ENCODE measurements around the gene S100A9. TPM values are rescaled to one million over a fixed set of nuclear protein-coding genes. Genes with fewer than 3 reads are reported as not detected.
"Not testable (repeated sequence)": the region's sequence is repeated elsewhere in the genome, so short reads cannot be mapped to it uniquely, and the experiment has no call there.

S100A9 gene
- total and polyA plus RNA-seq, 4 donors: 110 to 485 (median 203) TPM

DNA sequence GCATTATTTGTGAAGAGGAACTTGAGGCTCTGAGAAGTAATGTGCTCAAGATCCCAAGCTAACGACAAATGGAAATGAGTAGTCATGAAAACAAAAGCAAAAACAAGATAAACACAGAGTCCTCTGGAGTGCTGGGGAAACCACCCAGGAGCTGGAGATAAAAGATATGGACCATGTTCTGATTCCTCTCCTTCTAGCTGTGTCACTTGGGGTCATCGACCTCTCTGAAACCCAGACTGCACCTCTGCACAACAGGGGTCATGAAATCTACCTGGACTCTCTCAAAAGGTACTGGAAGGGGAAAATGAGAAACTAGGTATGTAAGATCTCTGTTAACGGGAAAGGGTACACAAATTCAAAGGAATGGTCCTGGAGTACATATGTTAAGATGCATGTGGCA is 15.5 kb upstream of the S100A9 start:
- no peak overlapping the region for H3K4me3 ChIP-seq (ENCODE audit: low read length in 2 of 2)
- H3K27ac ChIP-seq (ENCODE audit: low read depth in 1 of 2, low read length in 2 of 2): no peak overlapping the region
- DNase-seq (no peak), ATAC-seq (ENCODE audit: low FRiP score) (no peak)
- peaks cover 0 to 2% of the 10 kb centered on the region in 2 donors for H3K27me3 ChIP-seq (ENCODE audit: control insufficient read depth in 1 of 2, insufficient read depth in 2 of 2, low read length in 1 of 2)
- H3K4me1 ChIP-seq (ENCODE audit: control insufficient read depth in 1 of 2, insufficient read depth in 2 of 2, low read length in 2 of 2): no peaks in the 10 kb centered on the region
- WGBS, 2 donors: 72 to 79% methylated on average over 3 of the region's 3 CpGs
- no peaks in the 10 kb centered on the region for H3K9me3 ChIP-seq (ENCODE audit: control insufficient read depth, low read length)
- intact Hi-C loops (cut with DNase I): no loop called here
- H3K36me3 ChIP-seq (ENCODE audit: control insufficient read depth in 1 of 2, insufficient read depth in 2 of 2, low read length in 1 of 2): no peaks in the 10 kb centered on the region

DNA sequence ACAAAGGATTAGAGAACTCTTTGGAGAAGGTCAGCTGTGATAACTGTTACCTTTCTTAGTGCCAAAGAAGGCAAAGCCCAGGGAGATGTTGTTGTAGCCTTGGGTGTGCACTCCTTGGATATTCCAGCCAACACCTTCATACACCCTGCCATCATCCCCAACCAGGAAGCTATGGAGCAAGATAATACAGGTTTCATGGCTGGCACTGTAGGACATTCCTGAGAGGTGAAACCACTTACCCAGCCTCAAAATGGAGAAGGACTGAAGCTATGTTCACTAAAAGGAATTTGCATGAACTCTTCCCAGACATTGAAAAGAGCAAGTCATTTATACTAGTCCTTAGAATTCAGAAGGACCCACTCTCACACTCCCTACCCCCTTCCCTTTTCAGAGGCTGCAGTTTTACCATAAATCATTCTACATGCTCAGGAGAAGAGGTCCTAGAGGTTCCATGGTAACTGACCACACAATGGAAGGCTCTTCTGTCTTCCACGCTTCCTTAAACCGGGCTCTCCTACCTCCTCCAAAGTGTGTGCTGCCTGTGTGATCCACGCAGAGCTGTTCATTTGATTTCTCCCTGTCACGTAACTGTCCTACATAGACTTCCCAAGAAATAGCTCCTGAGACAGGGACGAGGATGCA is 14.5 kb upstream of the S100A9 start:
- Histone ChIP-seq H3K4me3 (ENCODE audit: low read length in 2 of 2) (no peak overlapping the region), H3K27ac (ENCODE audit: low read depth in 1 of 2, low read length in 2 of 2) (no peak overlapping the region), H3K9me3 (ENCODE audit: control insufficient read depth, low read length) (no peaks in the 10 kb centered on the region), H3K4me1 (ENCODE audit: control insufficient read depth in 1 of 2, insufficient read depth in 2 of 2, low read length in 2 of 2) (no peaks in the 10 kb centered on the region), H3K36me3 (ENCODE audit: control insufficient read depth in 1 of 2, insufficient read depth in 2 of 2, low read length in 1 of 2) (no peaks in the 10 kb centered on the region), H3K27me3 (ENCODE audit: control insufficient read depth in 1 of 2, insufficient read depth in 2 of 2, low read length in 1 of 2) (peaks cover 0 to 2% of the 10 kb centered on the region in 2 donors)
- DNase-seq (no peak), ATAC-seq (ENCODE audit: low FRiP score) (no peak)
- intact Hi-C loops (cut with DNase I): no loop called here
- WGBS, 2 donors: 60 to 66% methylated on average over 5 of the region's 5 CpGs

DNA sequence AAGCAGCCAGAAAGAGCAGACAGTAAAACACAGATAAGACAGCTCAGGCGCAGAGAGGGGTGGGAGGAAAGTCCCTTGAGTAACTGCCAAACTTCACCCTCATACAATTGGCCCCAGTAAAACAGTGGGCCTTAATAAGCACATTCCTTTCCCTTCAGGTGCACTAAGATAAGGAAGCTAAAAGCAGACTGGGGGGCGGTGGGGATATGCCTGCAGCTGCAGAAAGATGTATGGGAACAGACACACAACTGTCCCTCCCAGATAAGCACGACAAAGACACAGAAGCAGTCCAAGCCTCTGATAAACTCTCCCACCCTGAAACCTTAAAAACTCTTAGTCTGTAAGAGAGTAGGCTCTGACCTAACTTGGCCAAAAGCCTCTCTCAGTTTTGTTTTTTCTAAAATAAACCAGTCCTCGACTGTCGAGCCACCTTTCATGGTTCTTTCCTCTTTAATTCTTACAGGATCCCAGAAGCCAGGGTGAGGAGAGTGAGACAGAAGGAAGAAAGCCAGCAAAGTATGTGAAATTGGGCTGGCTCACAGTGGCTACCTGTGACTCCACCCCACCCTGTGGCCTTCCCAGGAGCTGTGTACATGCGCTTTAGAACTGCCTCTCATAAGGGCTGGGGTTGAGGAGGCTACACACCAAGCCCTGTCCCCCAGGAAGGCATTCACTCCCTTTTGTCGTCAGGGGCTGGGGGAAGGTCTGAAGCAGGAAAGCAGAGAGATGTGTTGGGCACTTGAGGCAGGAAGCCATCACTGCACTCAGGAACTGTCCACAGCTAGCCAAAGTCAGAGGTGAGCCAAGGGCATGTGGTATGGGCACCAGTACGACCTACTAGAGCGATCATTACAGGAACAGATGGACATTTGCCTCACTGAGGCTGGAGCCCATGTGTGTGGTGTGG is 13.6 kb upstream of the S100A9 start:
- WGBS, 2 donors: 61 to 63% methylated on average over 9 of the region's 9 CpGs
- no peak overlapping the region for H3K4me3 ChIP-seq (ENCODE audit: low read length in 2 of 2)
- no peaks in the 10 kb centered on the region for H3K36me3 ChIP-seq (ENCODE audit: control insufficient read depth in 1 of 2, insufficient read depth in 2 of 2, low read length in 1 of 2)
- peaks cover 0 to 2% of the 10 kb centered on the region in 2 donors for H3K27me3 ChIP-seq (ENCODE audit: control insufficient read depth in 1 of 2, insufficient read depth in 2 of 2, low read length in 1 of 2)
- ATAC-seq (ENCODE audit: low FRiP score) (peak; percentile 15), DNase-seq (no peak)
- no peak overlapping the region for H3K27ac ChIP-seq (ENCODE audit: low read depth in 1 of 2, low read length in 2 of 2)
- no peaks in the 10 kb centered on the region for H3K4me1 ChIP-seq (ENCODE audit: control insufficient read depth in 1 of 2, insufficient read depth in 2 of 2, low read length in 2 of 2)
- intact Hi-C loops (cut with DNase I): no loop called here
- no peaks in the 10 kb centered on the region for H3K9me3 ChIP-seq (ENCODE audit: control insufficient read depth, low read length)

DNA sequence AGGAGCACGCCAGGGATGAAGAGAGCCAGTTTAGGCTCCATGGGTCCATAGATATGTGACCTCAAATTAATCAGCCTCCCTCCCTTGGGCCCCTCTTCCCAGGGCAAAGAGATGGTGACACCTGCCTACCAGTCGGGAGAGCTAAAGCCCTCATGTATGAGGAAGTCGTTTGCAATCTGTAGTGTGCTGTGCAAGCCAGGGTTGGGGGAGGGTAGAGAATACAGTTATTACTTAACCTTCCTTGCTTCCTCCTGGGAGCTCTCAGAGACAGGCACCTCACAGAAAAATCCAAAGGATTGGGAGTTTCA is 13.0 kb upstream of the S100A9 start:
- Histone ChIP-seq H3K27me3 (ENCODE audit: control insufficient read depth in 1 of 2, insufficient read depth in 2 of 2, low read length in 1 of 2) (peaks cover 0 to 2% of the 10 kb centered on the region in 2 donors), H3K36me3 (ENCODE audit: control insufficient read depth in 1 of 2, insufficient read depth in 2 of 2, low read length in 1 of 2) (no peaks in the 10 kb centered on the region), H3K4me3 (ENCODE audit: low read length in 2 of 2) (no peak overlapping the region), H3K4me1 (ENCODE audit: control insufficient read depth in 1 of 2, insufficient read depth in 2 of 2, low read length in 2 of 2) (no peaks in the 10 kb centered on the region), H3K27ac (ENCODE audit: low read depth in 1 of 2, low read length in 2 of 2) (no peak overlapping the region), H3K9me3 (ENCODE audit: control insufficient read depth, low read length) (no peaks in the 10 kb centered on the region)
- DNase-seq (no peak), ATAC-seq (ENCODE audit: low FRiP score) (peak; percentile 30)
- 57 to 58% methylated on average over 3 of the region's 3 CpGs for WGBS, 2 donors
- intact Hi-C loops (cut with DNase I): no loop called here

DNA sequence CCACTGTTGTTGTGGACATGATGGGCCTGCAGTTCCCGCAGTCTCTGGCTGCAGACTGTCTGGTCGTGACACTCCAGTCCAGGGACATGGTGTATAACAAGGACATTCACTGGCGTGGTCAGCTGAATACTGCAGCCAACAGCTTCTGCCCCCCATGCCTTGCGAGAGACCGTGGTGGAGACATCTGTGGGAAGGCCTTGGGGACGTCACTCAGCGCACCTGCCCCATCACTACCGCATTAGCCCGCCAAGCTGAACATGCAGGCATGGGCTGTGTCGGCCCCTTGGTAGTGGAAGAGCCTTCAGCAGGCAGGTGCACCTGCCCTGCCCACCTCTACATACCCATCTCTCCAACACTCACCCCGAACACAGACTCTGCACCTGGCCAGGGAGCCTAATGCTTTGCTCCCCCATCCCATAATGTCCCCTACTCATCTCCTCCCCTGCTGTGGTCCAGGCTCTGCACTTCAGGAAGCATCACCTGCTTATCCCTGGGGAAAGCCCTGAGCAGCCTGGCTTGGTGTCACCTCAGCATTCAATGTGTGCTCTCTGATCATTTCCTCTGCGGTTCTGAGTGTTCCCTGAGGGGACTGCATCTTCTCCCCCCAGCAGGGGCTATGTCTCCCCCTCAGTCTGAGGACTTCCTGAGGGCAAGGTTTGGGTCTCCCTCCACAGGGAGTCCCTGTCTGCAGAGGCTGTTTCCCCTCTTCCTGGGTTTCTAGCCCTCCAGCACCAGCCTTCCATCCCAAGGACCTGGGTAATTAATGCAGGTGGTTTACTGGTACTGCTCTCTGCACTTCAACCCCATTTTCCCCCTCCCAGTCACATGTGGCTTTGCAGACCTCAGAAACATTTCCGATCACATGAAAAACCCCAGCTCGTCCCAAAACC is 12.2 kb upstream of the S100A9 start:
- intact Hi-C loops (cut with DNase I): no loop called here
- Histone ChIP-seq H3K4me1 (ENCODE audit: control insufficient read depth in 1 of 2, insufficient read depth in 2 of 2, low read length in 2 of 2) (no peaks in the 10 kb centered on the region), H3K27me3 (ENCODE audit: control insufficient read depth in 1 of 2, insufficient read depth in 2 of 2, low read length in 1 of 2) (no peaks in the 10 kb centered on the region), H3K27ac (ENCODE audit: low read depth in 1 of 2, low read length in 2 of 2) (no peak overlapping the region), H3K4me3 (ENCODE audit: low read length in 2 of 2) (no peak overlapping the region), H3K36me3 (ENCODE audit: control insufficient read depth in 1 of 2, insufficient read depth in 2 of 2, low read length in 1 of 2) (no peaks in the 10 kb centered on the region), H3K9me3 (ENCODE audit: control insufficient read depth, low read length) (no peaks in the 10 kb centered on the region)
- DNase-seq (no peak), ATAC-seq (ENCODE audit: low FRiP score) (no peak)
- 88 to 91% methylated on average over 14 of the region's 14 CpGs for WGBS, 2 donors

DNA sequence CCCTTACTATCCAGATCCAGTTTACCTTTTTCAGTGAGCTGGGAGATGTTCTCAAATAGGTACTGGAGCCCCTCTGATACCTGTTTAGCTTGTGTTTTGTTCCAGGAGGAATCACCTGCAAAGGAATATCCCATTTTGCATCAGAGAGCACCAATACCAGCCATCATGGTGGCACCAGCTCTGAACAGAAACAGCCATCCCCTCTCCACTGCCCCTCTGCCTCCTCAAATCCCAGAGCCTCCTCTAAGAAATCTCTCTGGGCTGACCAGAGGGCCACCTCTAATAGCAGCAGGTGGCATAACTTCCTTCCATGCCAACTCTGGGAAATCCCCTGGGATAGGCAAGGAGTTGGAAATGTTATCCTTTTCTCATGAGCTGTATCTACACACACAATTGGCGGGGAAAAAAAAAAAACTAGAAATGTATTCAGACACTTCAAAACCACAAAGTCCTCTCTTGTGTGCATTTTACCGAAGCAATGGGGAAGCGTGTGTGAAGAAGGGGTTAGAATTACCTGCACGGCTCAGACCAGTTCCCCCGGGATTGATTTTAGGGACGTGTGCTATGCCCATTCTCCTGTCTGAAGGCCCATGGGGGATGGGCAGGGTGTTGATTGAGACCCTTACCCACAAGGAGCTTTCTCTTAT is 11.5 kb upstream of the S100A9 start:
- H3K27me3 ChIP-seq (ENCODE audit: control insufficient read depth in 1 of 2, insufficient read depth in 2 of 2, low read length in 1 of 2): no peaks in the 10 kb centered on the region
- intact Hi-C loops (cut with DNase I): no loop called here

DNA sequence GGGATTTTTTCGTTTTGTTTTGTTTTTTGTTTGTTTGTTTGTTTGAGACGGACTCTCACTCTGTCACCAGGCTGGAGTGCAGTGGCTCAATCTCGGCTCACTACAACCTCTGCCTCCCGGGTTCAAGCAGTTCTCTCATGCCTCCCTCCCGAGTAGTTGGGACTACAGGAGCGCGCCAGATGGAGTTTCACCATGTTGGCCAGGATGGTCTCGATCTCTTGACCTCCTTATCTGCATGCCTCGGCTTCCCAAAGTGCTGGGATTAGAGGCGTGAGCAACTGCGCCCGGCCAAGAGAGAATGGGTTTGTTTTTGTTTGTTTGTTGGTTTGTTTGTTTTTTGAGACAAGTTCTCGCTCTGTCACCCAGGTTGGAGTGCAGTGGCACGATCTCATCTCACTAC is 10.6 kb upstream of the S100A9 start:
- not testable (repeated sequence) for H3K27me3 ChIP-seq (ENCODE audit: control insufficient read depth in 1 of 2, insufficient read depth in 2 of 2, low read length in 1 of 2); DNase-seq

More for the DNA sequence above, 11.5 kb upstream of the S100A9 start:
- no peaks in the 10 kb centered on the region for H3K4me1 ChIP-seq (ENCODE audit: control insufficient read depth in 1 of 2, insufficient read depth in 2 of 2, low read length in 2 of 2)
- ATAC-seq (ENCODE audit: low FRiP score) (no peak), DNase-seq (no peak)
- no peak overlapping the region for H3K4me3 ChIP-seq (ENCODE audit: low read length in 2 of 2)
- no peak overlapping the region for H3K27ac ChIP-seq (ENCODE audit: low read depth in 1 of 2, low read length in 2 of 2)
- 64 to 74% methylated on average over 6 of the region's 6 CpGs for WGBS, 2 donors
- no peaks in the 10 kb centered on the region for H3K9me3 ChIP-seq (ENCODE audit: control insufficient read depth, low read length)
- H3K36me3 ChIP-seq (ENCODE audit: control insufficient read depth in 1 of 2, insufficient read depth in 2 of 2, low read length in 1 of 2): no peaks in the 10 kb centered on the region

DNA sequence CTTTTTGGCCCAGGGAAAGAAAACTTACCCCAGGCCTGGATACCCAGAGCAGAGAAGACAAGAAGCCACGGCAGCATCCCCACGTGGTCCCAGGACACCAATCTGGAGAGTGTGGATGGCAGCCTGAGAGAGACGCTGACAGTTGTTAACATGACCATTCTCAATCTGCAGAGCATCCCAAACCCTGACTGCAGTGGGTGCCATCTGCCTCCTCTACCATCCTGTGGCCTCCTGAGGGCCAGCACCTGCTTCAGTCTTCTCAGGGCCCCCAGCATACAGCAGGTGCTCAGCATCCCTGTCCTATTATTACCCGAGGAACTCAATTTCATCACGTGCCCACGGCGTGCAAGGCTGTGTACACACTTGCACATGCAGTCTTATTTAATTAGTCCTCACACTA is 9.8 kb upstream of the S100A9 start:
- DNase-seq: no peak
- Histone ChIP-seq H3K36me3 (ENCODE audit: control insufficient read depth in 1 of 2, insufficient read depth in 2 of 2, low read length in 1 of 2) (no peaks in the 10 kb centered on the region), H3K4me1 (ENCODE audit: control insufficient read depth in 1 of 2, insufficient read depth in 2 of 2, low read length in 2 of 2) (no peaks in the 10 kb centered on the region), H3K4me3 (ENCODE audit: low read length in 2 of 2) (no peak overlapping the region), H3K9me3 (ENCODE audit: control insufficient read depth, low read length) (no peaks in the 10 kb centered on the region), H3K27me3 (ENCODE audit: control insufficient read depth in 1 of 2, insufficient read depth in 2 of 2, low read length in 1 of 2) (no peaks in the 10 kb centered on the region), H3K27ac (ENCODE audit: low read depth in 1 of 2, low read length in 2 of 2) (no peak overlapping the region)
- intact Hi-C loops (cut with DNase I): no loop called here
- 69 to 74% methylated on average over 7 of the region's 7 CpGs for WGBS, 2 donors
- ATAC-seq (ENCODE audit: low FRiP score): no peak

More for the DNA sequence above, 10.6 kb upstream of the S100A9 start:
- H3K36me3 ChIP-seq (ENCODE audit: control insufficient read depth in 1 of 2, insufficient read depth in 2 of 2, low read length in 1 of 2); H3K4me3 ChIP-seq (ENCODE audit: low read length in 2 of 2); ATAC-seq (ENCODE audit: low FRiP score); H3K9me3 ChIP-seq (ENCODE audit: control insufficient read depth, low read length); H3K27ac ChIP-seq (ENCODE audit: low read depth in 1 of 2, low read length in 2 of 2); H3K4me1 ChIP-seq (ENCODE audit: control insufficient read depth in 1 of 2, insufficient read depth in 2 of 2, low read length in 2 of 2); intact Hi-C loops (cut with DNase I): not testable (repeated sequence)
- 67 to 71% methylated on average over 14 of the region's 14 CpGs for WGBS, 2 donors

All from aorta (tissue), 5 donors.